ENCODE data around the gene NRDC.

Gene NRDC, protein sequence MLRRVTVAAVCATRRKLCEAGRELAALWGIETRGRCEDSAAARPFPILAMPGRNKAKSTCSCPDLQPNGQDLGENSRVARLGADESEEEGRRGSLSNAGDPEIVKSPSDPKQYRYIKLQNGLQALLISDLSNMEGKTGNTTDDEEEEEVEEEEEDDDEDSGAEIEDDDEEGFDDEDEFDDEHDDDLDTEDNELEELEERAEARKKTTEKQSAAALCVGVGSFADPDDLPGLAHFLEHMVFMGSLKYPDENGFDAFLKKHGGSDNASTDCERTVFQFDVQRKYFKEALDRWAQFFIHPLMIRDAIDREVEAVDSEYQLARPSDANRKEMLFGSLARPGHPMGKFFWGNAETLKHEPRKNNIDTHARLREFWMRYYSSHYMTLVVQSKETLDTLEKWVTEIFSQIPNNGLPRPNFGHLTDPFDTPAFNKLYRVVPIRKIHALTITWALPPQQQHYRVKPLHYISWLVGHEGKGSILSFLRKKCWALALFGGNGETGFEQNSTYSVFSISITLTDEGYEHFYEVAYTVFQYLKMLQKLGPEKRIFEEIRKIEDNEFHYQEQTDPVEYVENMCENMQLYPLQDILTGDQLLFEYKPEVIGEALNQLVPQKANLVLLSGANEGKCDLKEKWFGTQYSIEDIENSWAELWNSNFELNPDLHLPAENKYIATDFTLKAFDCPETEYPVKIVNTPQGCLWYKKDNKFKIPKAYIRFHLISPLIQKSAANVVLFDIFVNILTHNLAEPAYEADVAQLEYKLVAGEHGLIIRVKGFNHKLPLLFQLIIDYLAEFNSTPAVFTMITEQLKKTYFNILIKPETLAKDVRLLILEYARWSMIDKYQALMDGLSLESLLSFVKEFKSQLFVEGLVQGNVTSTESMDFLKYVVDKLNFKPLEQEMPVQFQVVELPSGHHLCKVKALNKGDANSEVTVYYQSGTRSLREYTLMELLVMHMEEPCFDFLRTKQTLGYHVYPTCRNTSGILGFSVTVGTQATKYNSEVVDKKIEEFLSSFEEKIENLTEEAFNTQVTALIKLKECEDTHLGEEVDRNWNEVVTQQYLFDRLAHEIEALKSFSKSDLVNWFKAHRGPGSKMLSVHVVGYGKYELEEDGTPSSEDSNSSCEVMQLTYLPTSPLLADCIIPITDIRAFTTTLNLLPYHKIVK

GRCh38 chr1:51878616-51879336 is at the start of gene NRDC:
Gene NRDC, minus strand, starts transcription at chr1:51878727. Its CDS starts 112 bp downstream, at chr1:51878615.
- peak; percentile 99 for DNase-seq (ENCODE audit: low read depth, low spot score)

DNA sequence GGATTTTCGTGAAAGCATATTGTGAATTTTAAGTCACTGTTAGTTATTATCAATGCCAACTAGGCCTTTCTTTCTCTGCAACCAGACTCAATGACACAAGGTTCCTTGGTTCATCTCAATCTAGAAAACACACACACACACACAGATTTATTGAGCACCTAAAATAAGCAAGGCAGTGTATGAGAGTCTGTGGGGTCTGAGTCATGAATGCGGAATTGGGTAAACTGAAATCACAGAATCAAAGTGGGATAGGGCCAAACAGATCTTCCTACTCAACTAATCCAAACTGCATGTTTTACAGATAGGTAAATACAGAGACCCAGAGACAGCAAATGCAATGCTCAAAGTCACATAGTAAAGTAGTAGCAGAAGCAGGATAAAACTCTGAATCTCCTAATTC is 48.5 kb upstream of the NRDC start:
- DNase-seq (ENCODE audit: low read depth, low spot score), result no peak

DNA sequence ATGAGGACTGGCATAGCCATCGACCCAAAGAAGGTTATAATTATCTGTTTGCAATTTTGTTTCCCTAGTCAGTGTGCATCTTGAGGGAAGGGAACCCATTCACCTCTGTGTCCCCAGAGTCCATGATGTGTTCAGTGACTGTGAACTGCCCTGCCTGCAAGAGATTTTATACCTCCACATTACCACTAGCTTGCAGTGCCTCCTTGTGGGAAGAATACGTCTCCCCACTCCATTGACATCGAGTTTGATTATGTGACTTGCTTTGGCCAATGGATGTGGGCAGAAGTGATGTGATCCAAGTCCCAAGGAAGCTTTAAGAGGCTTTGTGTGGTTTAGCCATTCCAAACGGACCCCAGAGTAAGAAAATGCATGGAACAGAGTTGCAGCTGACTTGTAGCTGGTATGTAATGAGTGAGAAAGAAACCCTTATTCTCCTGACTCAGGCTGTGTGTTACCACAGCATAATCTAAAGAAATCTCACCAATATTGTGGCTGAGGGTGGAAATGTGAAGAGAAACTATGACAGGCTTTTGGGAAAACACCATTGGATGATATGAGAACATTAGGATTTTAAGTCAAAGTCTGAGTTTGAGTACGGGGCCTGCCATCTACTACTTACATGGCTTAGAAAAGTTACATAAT is 47.8 kb upstream of the NRDC start:
- peak; percentile 25 for DNase-seq (ENCODE audit: low read depth, low spot score)

GRCh38 chr1:51924455-51924854 is 45.9 kb upstream of the NRDC start:
- no peak for DNase-seq (ENCODE audit: low read depth, low spot score)

- DNase-seq (ENCODE audit: low read depth, low spot score), result no peak
Measured at GRCh38 chr1:51922040-51922439, 43.5 kb upstream of the NRDC start.

GRCh38 chr1:51920130-51920529 is 41.6 kb upstream of the NRDC start:
- DNase-seq (ENCODE audit: low read depth, low spot score), result no peak

- no peak for DNase-seq (ENCODE audit: low read depth, low spot score)
Measured at GRCh38 chr1:51919684-51920083, 41.2 kb upstream of the NRDC start.

DNA sequence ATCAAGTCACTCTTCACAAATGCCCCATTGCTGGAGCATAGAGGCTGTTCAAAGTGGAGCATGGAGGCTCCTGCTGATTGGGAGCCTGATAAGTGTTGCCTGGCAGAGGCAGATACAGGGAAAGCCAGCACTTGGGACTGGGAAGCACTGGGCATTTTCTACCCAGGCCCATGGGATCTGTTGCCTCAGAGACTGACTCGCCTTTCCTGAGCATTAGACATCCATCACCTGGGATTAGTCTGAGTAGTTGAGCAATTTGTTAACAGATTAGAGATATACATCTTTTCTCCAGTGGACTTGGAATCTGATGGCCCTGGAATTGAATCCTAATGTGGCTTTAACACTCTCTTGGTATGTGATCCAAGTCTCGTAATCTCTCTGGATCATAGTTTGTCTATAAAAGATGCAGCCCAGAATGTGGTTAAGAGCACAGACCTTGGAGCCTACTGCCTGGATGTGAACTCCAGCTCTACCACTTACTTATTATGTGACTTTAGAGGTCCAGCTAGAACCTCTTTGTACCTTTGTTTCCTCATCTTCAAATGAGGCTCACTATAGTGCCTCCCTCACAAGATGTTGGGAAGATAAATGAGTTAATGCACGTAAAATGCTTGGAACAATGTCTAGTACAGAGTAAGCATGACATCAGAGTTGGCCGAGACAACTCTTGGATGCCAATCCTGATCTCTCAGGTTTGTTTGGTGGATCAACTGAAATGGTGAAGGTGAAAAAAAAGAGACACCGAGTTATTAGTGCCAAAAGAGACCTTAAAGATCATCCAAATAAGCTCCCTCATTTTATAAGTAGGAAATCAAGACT is 38.3 kb upstream of the NRDC start:
- DNase-seq (ENCODE audit: low read depth, low spot score), result peak; percentile 22

GRCh38 chr1:51915951-51916350 is 37.4 kb upstream of the NRDC start:
- no peak for DNase-seq (ENCODE audit: low read depth, low spot score)

GRCh38 chr1:51912881-51913280 is 34.4 kb upstream of the NRDC start:
- no peak for DNase-seq (ENCODE audit: low read depth, low spot score)

- DNase-seq (ENCODE audit: low read depth, low spot score), result no peak
Measured at GRCh38 chr1:51910221-51911000, 31.9 kb upstream of the NRDC start.

GRCh38 chr1:51908499-51908898 is 30.0 kb upstream of the NRDC start:
- no peak for DNase-seq (ENCODE audit: low read depth, low spot score)

DNA sequence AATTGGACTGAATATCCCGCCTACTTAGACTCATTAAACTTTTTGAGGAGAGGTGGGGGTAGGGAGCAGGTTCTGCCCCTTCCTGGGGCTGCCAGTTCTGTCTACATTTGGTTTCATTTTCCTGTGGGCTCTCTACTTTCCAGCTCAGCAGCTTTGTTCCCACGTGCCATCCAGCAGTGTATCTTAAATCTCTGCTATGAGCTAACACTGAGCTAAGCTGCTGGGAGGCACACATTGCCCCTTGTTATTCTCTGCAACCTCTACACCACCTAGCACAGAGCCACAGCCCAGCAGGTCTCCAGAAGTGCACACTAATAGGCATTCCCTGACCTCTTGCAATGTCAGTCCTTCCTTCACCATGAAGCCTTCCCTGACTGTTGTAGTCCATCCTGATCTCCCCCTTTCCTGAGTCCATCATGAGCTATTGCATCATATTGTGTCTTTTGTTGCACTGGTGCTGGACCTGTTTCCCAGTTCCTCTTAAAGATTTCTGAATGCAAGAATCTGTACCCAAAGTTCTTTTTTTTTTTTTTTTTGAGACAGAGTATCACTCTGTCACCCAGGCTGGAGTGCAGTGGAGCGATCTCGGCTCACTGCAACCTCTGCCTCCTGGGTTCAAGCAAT is 28.7 kb upstream of the NRDC start:
- DNase-seq (ENCODE audit: low read depth, low spot score), result no peak

DNA sequence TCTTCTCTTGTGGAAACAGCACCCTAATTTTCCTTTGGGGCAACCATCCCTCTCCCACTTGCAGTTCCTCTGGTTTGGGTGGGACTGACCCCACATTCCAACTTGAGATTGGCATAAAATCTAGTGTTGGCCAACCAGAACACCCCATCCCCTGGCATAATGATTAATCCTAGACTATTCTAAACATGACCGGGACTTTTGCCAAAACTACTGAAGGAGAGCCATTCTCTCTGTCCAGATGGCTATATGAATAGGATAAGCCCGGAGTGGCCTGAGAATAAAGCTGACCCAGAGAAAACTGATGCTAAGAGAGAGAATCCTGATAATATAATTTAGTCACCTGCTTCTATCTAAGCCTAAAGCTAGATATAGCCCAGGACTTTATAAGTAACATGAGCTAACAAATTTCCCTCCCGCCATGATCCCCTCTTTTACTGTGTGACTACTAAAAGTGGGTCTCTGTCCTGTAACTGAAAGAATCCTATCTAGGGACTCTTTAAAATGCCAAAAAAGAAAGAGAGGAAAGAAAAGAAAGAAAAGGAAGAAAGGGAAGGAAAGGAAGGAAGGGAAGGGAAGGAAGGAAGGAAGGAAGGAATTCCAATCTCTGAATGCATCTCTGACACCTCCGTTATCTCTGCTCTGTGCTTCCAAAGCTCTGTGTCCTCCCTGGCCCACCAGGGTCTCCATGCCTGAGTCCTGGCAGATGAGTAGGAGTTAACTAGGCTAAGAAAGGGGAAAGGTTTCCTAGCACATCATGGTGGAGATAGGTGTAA is 28.0 kb upstream of the NRDC start:
- no peak for DNase-seq (ENCODE audit: low read depth, low spot score)

GRCh38 chr1:51902456-51902855 is 23.9 kb upstream of the NRDC start:
- DNase-seq (ENCODE audit: low read depth, low spot score), result no peak

- no peak for DNase-seq (ENCODE audit: low read depth, low spot score)
Measured at GRCh38 chr1:51901151-51901550, 22.6 kb upstream of the NRDC start.

DNA sequence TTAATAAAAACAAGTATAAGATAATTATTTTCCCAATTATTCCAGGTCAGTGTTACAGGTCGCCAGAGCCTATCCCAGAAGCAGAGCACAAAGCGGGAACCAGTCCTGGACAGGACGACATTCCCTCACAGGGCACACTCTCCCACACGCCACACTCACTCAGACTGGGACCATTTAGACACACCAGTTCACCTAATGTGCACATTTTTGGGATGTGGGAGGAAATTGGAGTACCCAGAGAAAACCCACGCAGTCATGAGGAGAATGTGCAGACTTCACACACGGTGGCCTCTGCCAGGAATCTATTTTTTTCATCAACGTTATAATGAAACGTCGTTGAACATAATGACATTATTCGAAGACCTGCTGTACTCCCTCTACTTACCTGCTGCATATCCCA is 20.5 kb upstream of the NRDC start:
- no peak for DNase-seq (ENCODE audit: low read depth, low spot score)

- no peak for DNase-seq (ENCODE audit: low read depth, low spot score)
Measured at GRCh38 chr1:51898090-51898734, 19.7 kb upstream of the NRDC start.
